Epidermal melanocyte (primary cell): ENCODE results near the gene STYXL1.
"Not testable (repeated sequence)": the region's sequence is repeated elsewhere in the genome, so short reads cannot be mapped to it uniquely, and the experiment has no call there.

ENCODE experiments used
- DNase-seq: peaks from one replicate; pipeline ENCODE4 v3.0.0; 2011; ENCODE audit warnings: low spot score; ENCODE audit not compliant: insufficient read length

STYXL1 gene, protein sequence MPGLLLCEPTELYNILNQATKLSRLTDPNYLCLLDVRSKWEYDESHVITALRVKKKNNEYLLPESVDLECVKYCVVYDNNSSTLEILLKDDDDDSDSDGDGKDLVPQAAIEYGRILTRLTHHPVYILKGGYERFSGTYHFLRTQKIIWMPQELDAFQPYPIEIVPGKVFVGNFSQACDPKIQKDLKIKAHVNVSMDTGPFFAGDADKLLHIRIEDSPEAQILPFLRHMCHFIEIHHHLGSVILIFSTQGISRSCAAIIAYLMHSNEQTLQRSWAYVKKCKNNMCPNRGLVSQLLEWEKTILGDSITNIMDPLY

DNA sequence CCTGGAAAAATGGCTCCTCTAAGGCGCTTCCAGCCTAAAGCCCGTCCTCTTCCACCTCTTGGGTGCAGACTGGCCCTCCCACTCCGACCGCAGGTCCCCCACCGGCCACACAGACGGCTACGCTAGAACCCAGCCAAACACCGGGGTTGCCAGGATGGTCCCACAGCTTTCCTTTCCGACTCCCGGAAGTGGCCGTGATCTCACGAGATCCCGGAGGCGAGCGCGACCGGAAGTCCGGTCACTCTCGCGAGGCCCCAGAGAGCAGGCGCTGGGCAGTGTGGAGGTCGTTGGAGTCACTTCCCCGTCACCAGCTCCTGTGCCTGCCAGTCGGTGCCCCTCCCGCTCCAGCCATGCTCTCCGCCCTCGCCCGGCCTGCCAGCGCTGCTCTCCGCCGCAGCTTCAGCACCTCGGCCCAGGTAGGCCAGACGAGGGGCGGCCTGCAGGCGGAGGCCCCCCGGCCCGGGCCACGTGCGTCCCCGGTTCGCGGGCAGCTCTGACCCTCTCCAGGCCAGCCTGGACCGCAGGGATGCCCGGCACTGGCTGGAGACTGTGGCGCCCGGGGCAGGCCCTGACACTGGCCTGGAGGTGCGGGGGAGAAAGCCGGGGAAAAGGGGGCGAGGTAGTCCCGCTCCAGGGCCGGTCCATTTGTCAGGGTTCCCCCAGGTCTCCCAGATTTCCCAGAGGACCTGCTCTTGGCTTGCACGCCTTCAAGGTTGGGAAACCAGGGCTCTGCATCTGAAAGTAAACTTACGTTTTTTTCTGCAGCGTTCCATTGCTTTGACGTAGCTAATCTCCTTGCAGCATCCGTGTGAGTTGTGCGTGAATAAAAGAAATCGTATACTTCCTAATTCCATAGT lies at the start of gene STYXL1, which contains the start of gene MDH2:
STYXL1 (minus strand) TSS at position 190 of the 857 bp plus-strand sequence. CDS start 17,477 bp downstream, outside the sequence.
MDH2 (plus strand) TSS at position 296 of the 857 bp plus-strand sequence; CDS start at position 351, 55 bp downstream.
- DNase-seq = peak; percentile 95

- no peak for DNase-seq
Observed at GRCh38 chr7:76095908-76096307, 48.1 kb upstream of the STYXL1 start.

- DNase-seq = not testable (repeated sequence)
Observed at GRCh38 chr7:76094326-76094725, 46.5 kb upstream of the STYXL1 start.

DNA sequence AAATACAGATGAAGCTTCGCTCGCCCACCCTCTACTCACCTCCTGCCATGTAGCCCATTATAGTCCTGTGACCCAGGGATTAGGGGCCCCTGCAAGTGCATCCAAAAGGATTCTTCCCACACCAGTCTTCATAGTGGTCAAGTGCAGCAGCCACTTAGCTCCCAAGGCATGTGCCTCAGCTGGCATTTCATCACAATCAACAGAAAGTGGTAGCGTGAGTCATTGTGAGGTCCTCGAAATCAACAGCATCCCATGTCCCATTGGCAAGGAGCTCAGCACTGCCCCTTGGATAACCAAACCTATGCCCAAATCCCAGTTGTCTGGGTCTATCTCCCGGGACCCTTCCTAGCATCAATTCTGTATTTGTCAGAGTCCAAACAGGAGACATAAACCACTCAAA lies 45.7 kb upstream of the STYXL1 start:
- not testable (repeated sequence) for DNase-seq

GRCh38 chr7:76091506-76091905 lies 43.7 kb upstream of the STYXL1 start:
- no peak for DNase-seq

- no peak for DNase-seq
Observed at GRCh38 chr7:76089865-76090475, 42.2 kb upstream of the STYXL1 start.

GRCh38 chr7:76087362-76087791 lies 39.6 kb upstream of the STYXL1 start:
- DNase-seq = not testable (repeated sequence)

DNA sequence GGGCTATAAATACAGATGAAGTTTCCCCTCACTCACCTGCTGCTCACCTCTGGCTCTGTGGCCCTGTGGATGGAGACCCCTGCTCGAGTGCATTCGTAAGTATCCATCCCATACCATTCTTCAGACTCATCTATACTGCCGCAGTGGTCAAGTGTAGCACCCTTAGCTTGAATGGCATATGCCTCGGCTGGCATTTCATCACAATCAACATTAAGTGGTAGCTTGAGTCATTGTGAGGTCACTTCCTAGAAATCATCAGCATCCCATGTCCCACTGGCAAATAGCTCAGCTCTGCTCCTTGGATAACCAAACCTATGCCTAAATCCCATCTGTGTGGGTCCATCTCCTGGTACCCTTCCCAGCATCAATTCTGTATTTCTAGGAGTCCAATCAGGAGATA lies 38.3 kb upstream of the STYXL1 start:
- DNase-seq = no peak

DNA sequence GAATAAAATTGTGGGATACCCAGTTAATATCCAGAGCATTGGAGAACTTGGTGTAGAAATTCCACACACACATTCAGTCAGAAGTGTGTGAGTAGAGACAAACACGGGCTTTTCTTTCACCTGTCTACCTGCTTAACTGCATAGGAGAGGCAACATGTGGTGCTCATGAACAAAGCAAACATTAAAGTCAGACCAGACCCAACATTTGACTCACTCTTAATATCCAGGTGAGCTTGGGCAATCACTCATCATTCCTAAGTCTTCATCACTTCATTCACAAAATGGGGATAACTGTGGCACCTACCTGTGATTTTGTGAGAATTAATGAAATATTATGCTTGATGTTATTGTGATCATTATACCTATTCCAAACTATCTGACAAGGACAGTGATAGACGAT lies 36.3 kb upstream of the STYXL1 start:
- not testable (repeated sequence) for DNase-seq

- no peak for DNase-seq
Observed at GRCh38 chr7:76080204-76080603, 32.4 kb upstream of the STYXL1 start.

GRCh38 chr7:76077435-76077834 lies 29.6 kb upstream of the STYXL1 start:
- DNase-seq = no peak

GRCh38 chr7:76076995-76077394 lies 29.2 kb upstream of the STYXL1 start:
- DNase-seq = no peak

DNA sequence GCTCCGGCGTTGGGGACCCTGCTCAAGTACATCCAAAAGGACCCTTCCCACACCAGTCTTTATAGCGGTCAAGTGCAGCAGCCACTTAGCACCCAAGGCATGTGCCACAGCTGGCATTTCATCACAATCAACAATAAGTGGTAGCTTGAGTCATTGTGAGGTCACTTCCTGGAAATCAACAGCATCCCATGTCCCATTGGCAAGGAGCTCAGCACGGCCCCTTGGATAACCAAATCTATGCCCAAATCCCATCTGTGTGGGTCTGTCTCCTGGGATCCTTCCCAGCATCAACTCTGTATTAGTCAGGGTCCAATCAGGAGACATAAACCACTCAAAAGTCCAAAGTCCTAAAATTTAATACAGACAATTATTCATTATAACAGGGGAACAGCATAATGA lies 27.2 kb upstream of the STYXL1 start:
- DNase-seq = no peak

DNA sequence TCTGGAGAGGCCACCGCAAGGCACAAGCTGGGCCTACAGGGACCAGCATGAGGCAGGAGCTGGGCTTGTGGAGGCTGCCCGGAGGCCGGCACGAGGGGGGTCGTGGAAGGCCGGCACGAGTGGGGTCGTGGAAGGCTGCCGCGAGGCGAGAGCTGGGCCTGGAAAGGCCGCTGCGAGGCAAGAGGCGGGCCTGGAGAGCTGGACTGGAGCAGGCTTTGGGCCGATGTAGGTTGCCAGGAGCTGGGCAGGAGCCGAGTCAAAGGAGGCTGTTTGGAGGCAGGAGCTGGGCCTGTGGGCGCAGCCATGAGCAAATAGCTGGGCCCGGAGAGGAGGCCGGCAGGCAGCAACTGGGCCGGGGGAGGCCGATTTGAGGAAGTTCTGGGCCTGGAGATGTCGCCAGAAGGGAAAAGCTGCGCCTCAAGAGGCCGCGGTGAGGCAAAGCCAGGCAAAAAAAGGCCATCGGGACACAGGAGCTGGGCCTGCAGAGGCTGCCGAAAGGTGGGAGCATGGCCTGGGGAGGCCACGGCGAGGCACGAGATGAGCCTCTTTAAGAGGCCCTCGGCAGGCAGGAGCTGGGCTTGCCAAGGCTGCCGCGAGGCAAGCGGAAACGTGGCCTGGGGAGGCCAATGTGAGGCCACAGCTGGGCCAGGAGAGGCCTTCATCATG lies 26.6 kb upstream of the STYXL1 start:
- DNase-seq = no peak

GRCh38 chr7:76073335-76073990 lies 25.7 kb upstream of the STYXL1 start:
- no peak for DNase-seq

DNA sequence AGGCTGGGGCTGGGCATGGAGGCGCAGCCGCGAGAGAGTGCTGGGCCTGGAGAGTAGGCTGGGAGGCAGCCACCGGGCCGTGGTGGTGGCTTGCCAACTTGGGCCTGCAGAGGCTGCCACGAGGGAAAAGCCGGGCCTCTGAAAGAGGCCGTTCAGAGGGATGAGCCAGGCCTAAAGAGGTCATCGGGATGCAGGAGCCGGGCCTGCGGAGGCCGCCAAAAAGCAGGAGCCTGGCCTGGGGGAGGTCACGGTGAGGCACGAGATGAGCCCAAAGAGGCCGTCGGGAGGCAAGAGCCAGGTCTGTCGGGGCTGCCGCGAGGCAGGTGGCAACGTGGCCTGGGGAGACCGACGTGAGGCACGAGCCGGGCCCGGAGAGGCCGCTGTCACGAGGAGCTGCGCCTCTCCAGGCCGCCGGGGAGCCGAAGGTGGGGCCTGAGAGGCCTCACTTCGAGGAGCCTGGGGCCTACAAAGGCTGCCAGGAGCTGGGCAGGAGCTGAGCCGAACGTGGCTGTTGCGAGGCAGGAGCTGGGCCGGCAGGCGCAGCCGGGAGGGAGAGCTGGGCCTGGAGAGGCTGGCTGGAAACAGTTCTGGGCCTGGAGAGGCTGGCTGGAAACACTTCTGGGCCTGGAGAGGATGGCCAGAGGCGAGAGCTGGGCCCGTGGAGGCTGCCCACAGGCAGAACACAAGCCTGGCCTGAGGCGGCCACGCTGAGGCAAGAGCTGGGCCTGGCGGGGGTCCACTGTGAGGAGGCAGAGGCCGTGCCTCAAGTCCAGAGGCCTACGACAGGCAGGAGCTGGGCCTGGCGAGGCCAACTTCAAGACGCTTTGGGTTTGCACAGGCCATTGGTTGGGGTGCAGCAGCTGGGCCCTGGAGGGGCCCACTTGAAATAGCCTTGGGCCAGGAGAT lies 24.7 kb upstream of the STYXL1 start:
- DNase-seq = no peak

DNA sequence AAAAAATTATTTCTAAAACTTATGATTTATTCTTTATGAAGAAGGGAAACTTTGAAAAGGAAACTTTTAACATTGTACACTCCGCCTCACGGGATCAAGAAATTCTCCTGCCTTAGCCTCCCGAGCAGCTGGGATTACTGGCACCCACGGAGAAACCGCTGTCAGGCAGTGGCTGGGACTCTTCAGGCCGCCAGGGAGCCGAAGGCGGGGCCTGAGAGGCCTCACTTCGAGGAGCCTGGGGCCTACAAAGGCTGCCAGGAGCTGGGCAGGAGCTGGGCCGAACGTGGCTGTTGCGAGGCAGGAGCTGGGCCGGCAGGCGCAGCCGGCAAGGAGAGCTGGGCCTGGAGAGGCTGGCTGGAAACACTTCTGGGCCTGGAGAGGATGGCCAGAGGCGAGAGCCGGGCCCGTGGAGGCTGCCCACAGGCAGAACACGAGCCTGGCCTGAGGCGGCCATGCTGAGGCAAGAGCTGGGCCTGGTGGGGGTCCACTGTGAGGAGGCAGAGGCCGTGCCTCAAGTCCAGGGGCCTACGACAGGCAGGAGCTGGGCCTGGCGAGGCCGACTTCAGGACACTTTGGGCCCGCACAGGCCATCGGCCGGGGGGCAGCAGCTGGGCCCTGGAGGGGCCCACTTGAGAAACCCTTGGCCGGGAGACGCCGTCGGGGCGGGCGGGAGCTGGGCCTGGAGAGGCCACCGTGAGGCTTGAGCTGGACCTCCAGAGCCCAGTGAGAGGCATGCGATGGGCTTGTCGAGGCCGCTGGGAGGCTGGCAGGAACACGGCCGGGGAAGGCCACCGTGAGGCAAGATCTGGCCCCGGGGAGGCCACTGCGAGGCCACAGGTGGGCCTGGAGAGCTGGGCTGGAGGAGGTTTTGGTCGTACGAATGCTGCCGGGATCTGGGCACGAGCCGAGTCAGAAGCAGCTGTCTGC lies 23.8 kb upstream of the STYXL1 start:
- no peak for DNase-seq

- DNase-seq = no peak
Observed at GRCh38 chr7:76069238-76069638, 21.4 kb upstream of the STYXL1 start.
